SK-N-SH treated with all-trans-retinoic acid at 6 μM for 48 hours (cell line): ENCODE data around the gene WDR76.

ENCODE experiments used
- ATAC-seq: fragments of 200-7000 bp; cut with Tn5 transposase; 3 replicates; pipeline ENCODE4 v1.9.1; 2020; ENCODE audit warnings: mild to moderate bottlenecking, moderate library complexity
- ARNTL ChIP-seq: fragments of 450-650 bp; formaldehyde crosslinking; IDR thresholded peaks from 2 replicates; pipeline ENCODE4 v1.5.0; 2020; ENCODE audit warnings: low read depth, mild to moderate bottlenecking, moderate library complexity, borderline replicate concordance
- BACH2 ChIP-seq: fragments of 250-450 bp; sonication (Bioruptor Pico); IDR thresholded peaks from 2 replicates; pipeline ENCODE4 v1.9.0; 2021; ENCODE audit warnings: mild to moderate bottlenecking, borderline replicate concordance
- CSDC2 ChIP-seq: fragments of 250-450 bp; sonication (Bioruptor Pico); IDR thresholded peaks from 2 replicates; pipeline ENCODE4 v1.5.0; 2020; ENCODE audit warnings: mild to moderate bottlenecking, moderate library complexity
- ESRRG ChIP-seq: fragments of 250-450 bp; sonication (Bioruptor Pico); IDR thresholded peaks from 2 replicates; pipeline ENCODE4 v1.6.1; 2021; ENCODE audit warnings: mild to moderate bottlenecking
- GLIS3 ChIP-seq: fragments of 250-450 bp; sonication (Bioruptor Pico); IDR thresholded peaks from 2 replicates; pipeline ENCODE4 v1.5.0; 2020; ENCODE audit warnings: mild to moderate bottlenecking, moderate library complexity
- OSR1 ChIP-seq: fragments of 250-450 bp; sonication (Bioruptor Pico); IDR thresholded peaks from 2 replicates; pipeline ENCODE4 v1.8.0; 2022; ENCODE audit warnings: moderate library complexity, mild to moderate bottlenecking, inconsistent platforms
- POU6F1 ChIP-seq: fragments of 250-450 bp; sonication (Bioruptor Pico); IDR thresholded peaks from 2 replicates; pipeline ENCODE4 v1.8.0; 2021; ENCODE audit warnings: low read depth, mild to moderate bottlenecking, moderate library complexity, borderline replicate concordance
- PPARA ChIP-seq: fragments of 250-450 bp; sonication (Bioruptor Pico); IDR thresholded peaks from 2 replicates; pipeline ENCODE4 v1.5.0; 2020; ENCODE audit warnings: mild to moderate bottlenecking, borderline replicate concordance
- RARB ChIP-seq: fragments of 250-450 bp; sonication (Bioruptor Pico); IDR thresholded peaks from 2 replicates; pipeline ENCODE4 v1.8.0; 2021; ENCODE audit warnings: mild to moderate bottlenecking, moderate library complexity
- SNAI2 ChIP-seq: fragments of 250-450 bp; sonication (Bioruptor Pico); IDR thresholded peaks from 2 replicates; pipeline ENCODE4 v1.5.0; 2020; ENCODE audit warnings: mild to moderate bottlenecking, moderate library complexity
- TCF4 ChIP-seq: fragments of 250-450 bp; sonication (Bioruptor Pico); IDR thresholded peaks from 2 replicates; pipeline ENCODE4 v1.8.0; 2021; ENCODE audit warnings: mild to moderate bottlenecking, moderate library complexity, borderline replicate concordance
- TOX ChIP-seq: fragments of 250-450 bp; sonication (Bioruptor Pico); IDR thresholded peaks from 2 replicates; pipeline ENCODE4 v1.8.0; 2021; ENCODE audit warnings: mild to moderate bottlenecking, moderate library complexity, borderline replicate concordance
- TSHZ2 ChIP-seq: fragments of 250-450 bp; sonication (Bioruptor Pico); IDR thresholded peaks from 2 replicates; pipeline ENCODE4 v1.5.0; 2020; ENCODE audit warnings: mild to moderate bottlenecking, moderate library complexity
- ZC3H10 ChIP-seq: fragments of 250-450 bp; sonication (Bioruptor Pico); IDR thresholded peaks from 2 replicates; pipeline ENCODE4 v1.5.1; 2021; ENCODE audit warnings: mild to moderate bottlenecking, moderate library complexity
- ZFP3 ChIP-seq: fragments of 250-450 bp; sonication (Bioruptor Pico); IDR thresholded peaks from 2 replicates; pipeline ENCODE4 v1.5.0; 2020; ENCODE audit warnings: mild to moderate bottlenecking, moderate library complexity
- ZFP30 ChIP-seq: fragments of 450-650 bp; formaldehyde crosslinking; IDR thresholded peaks from 2 replicates; pipeline ENCODE4 v1.5.0; 2022; ENCODE audit warnings: mild to moderate bottlenecking, moderate library complexity
- ZNF565 ChIP-seq: fragments of 450-650 bp; formaldehyde crosslinking; conservative IDR thresholded peaks from 2 replicates; pipeline ENCODE4 v1.5.0; 2020; ENCODE audit warnings: low read depth, mild to moderate bottlenecking, moderate library complexity
- ZNF70 ChIP-seq: fragments of 450-650 bp; formaldehyde crosslinking; IDR thresholded peaks from 2 replicates; pipeline ENCODE4 v1.5.0; 2020; ENCODE audit warnings: mild to moderate bottlenecking, moderate library complexity
- ZNF8 ChIP-seq: fragments of 450-650 bp; formaldehyde crosslinking; IDR thresholded peaks from 2 replicates; pipeline ENCODE4 v1.5.0; 2020; ENCODE audit warnings: mild to moderate bottlenecking, moderate library complexity
- TF ChIP-seq, protein P1 (sequence below): fragments of 250-450 bp; sonication (Bioruptor Pico); IDR thresholded peaks from 2 replicates; pipeline ENCODE4 v1.5.1; 2020; ENCODE audit warnings: low read depth, mild to moderate bottlenecking, moderate library complexity
- TF ChIP-seq, protein P2 (sequence below): fragments of 250-450 bp; sonication (Bioruptor Pico); IDR thresholded peaks from 2 replicates; pipeline ENCODE4 v1.8.0; 2020; ENCODE audit warnings: mild to moderate bottlenecking, moderate library complexity, borderline replicate concordance

The WDR76 gene

DNA sequence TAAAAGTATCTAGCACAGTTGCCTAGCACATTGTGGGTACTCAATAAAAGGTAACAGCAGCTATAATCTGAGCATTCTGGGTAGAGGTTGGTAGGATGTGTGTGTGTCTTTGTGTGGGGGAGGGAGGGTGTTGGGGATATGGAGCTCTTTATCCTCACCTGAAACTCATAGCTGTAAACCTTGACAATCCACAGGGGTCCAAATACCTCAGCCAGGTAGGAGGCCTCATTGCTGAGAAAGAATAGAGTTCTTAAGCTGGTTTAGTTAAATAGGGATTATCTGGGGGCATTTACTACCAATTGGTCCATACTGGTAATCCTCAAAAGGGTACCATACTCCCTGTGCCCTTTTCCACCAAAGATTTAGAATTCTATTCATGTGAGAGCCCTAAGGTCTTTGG lies 30.8 kb upstream of the WDR76 start (continued):
- TF ChIP-seq, protein P1, sequence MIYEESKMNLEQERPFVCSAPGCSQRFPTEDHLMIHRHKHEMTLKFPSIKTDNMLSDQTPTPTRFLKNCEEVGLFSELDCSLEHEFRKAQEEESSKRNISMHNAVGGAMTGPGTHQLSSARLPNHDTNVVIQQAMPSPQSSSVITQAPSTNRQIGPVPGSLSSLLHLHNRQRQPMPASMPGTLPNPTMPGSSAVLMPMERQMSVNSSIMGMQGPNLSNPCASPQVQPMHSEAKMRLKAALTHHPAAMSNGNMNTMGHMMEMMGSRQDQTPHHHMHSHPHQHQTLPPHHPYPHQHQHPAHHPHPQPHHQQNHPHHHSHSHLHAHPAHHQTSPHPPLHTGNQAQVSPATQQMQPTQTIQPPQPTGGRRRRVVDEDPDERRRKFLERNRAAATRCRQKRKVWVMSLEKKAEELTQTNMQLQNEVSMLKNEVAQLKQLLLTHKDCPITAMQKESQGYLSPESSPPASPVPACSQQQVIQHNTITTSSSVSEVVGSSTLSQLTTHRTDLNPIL (CRISPR knock-in tag), result no peak
- TF ChIP-seq TSHZ2, result no peak
- TF ChIP-seq, all 23 proteins: peak for 0

DNA sequence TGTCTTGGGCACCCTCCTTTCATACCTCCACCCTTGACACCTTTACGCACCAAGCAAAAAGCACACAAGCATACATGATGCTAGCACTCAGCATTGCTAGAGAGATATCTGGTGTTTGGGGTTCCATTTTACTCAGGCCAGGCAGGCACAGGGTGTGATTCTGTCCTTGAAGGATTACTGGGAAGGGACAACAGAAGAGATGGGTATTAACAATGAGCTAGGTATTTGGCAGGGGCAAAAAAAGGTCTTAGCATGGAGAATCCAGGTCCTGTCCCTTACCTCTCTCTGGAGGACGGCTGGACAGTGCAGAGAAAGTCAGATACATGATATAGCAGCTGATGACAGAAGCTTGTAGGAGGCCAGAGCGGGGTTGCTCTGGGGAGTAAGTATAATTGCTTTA lies 30.2 kb upstream of the WDR76 start:
- ATAC-seq, result no peak
- TF ChIP-seq POU6F1 (CRISPR knock-in tag), result no peak
- no peak for TF ChIP-seq ZFP3 (CRISPR knock-in tag)
- no peak for TF ChIP-seq PPARA (CRISPR knock-in tag)
- TF ChIP-seq TSHZ2, result no peak
- TF ChIP-seq ARNTL (CRISPR knock-in tag), result no peak
- TF ChIP-seq CSDC2 (CRISPR knock-in tag), result no peak
- TF ChIP-seq ZNF565 (CRISPR knock-in tag), result no peak
- TF ChIP-seq ESRRG (CRISPR knock-in tag), result no peak
- TF ChIP-seq, protein P2, sequence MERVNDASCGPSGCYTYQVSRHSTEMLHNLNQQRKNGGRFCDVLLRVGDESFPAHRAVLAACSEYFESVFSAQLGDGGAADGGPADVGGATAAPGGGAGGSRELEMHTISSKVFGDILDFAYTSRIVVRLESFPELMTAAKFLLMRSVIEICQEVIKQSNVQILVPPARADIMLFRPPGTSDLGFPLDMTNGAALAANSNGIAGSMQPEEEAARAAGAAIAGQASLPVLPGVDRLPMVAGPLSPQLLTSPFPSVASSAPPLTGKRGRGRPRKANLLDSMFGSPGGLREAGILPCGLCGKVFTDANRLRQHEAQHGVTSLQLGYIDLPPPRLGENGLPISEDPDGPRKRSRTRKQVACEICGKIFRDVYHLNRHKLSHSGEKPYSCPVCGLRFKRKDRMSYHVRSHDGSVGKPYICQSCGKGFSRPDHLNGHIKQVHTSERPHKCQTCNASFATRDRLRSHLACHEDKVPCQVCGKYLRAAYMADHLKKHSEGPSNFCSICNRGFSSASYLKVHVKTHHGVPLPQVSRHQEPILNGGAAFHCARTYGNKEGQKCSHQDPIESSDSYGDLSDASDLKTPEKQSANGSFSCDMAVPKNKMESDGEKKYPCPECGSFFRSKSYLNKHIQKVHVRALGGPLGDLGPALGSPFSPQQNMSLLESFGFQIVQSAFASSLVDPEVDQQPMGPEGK (CRISPR knock-in tag), result no peak
- no peak for TF ChIP-seq GLIS3 (CRISPR knock-in tag)
- TF ChIP-seq TCF4 (CRISPR knock-in tag), result no peak
- TF ChIP-seq ZNF70 (CRISPR knock-in tag), result no peak
- TF ChIP-seq SNAI2 (CRISPR knock-in tag), result no peak
- no peak for TF ChIP-seq OSR1
- TF ChIP-seq TOX (CRISPR knock-in tag), result no peak
- no peak for TF ChIP-seq ZC3H10 (CRISPR knock-in tag)
- no peak for TF ChIP-seq RARB
- TF ChIP-seq BACH2 (CRISPR knock-in tag), result no peak

- TF ChIP-seq GLIS3 (CRISPR knock-in tag), result no peak
- no peak for TF ChIP-seq SNAI2 (CRISPR knock-in tag)
- TF ChIP-seq ZNF8, result no peak
- TF ChIP-seq ZFP30 (CRISPR knock-in tag), result no peak
- no peak for TF ChIP-seq ZFP3 (CRISPR knock-in tag)
- no peak for TF ChIP-seq RARB
- no peak for TF ChIP-seq CSDC2 (CRISPR knock-in tag)
- TF ChIP-seq, protein P1 (CRISPR knock-in tag), result no peak
- ATAC-seq, result no peak
Observed at GRCh38 chr15:43799209-43799944, 27.4 kb upstream of the WDR76 start.
